HepG2 (cell line): ENCODE measurements around the gene PDCD11. TPM values are rescaled to one million over a fixed set of nuclear protein-coding genes. Genes with fewer than 3 reads are reported as not detected.

ENCODE experiments used
- CENPBD1 ChIP-seq: sonication (generic); formaldehyde crosslinking; IDR thresholded peaks from 2 replicates; pipeline ENCODE4 v1.8.0; 2022; ENCODE audit warnings: missing genetic modification reagents, low read depth, mild to moderate bottlenecking, borderline replicate concordance
- EZH2 ChIP-seq: conservative IDR thresholded peaks from 2 replicates; pipeline ENCODE4 v1.6.1; 2012; ENCODE audit warnings: mild to moderate bottlenecking, low read depth, low read length, moderate library complexity
- IKZF5 ChIP-seq: IDR thresholded peaks from 2 replicates; pipeline ENCODE4 v1.6.1; 2018; ENCODE audit warnings: missing genetic modification reagents, mild to moderate bottlenecking, missing compliant biosample characterization
- JUN ChIP-seq: sonication (generic); formaldehyde crosslinking; IDR thresholded peaks from 2 replicates; pipeline ENCODE4 v1.4.0; 2020; ENCODE audit warnings: mild to moderate bottlenecking, missing genetic modification reagents
- MIER3 ChIP-seq: IDR thresholded peaks from 2 replicates; pipeline ENCODE4 v1.6.1; 2016; ENCODE audit warnings: missing compliant biosample characterization, borderline replicate concordance
- MXD1 ChIP-seq: sonication (generic); formaldehyde crosslinking; IDR thresholded peaks from 2 replicates; pipeline ENCODE4 v1.4.0; 2020; ENCODE audit warnings: mild to moderate bottlenecking, missing genetic modification reagents
- NFIB ChIP-seq: sonication (generic); formaldehyde crosslinking; IDR thresholded peaks from 2 replicates; pipeline ENCODE4 v1.9.0; 2021; ENCODE audit warnings: missing genetic modification reagents, mild to moderate bottlenecking, borderline replicate concordance
- PREB ChIP-seq: sonication (generic); formaldehyde crosslinking; IDR thresholded peaks from 2 replicates; pipeline ENCODE4 v1.4.0; 2020; ENCODE audit warnings: missing genetic modification reagents
- PRMT3 ChIP-seq: sonication (generic); formaldehyde crosslinking; IDR thresholded peaks from 2 replicates; pipeline ENCODE4 v1.8.1; 2022; ENCODE audit warnings: low read depth, mild to moderate bottlenecking, moderate library complexity, missing genetic modification reagents, borderline replicate concordance
- RERE ChIP-seq: IDR thresholded peaks from 2 replicates; pipeline ENCODE4 v1.6.1; 2016; ENCODE audit warnings: low read depth, missing genetic modification reagents, missing compliant biosample characterization
- SP2 ChIP-seq: sonication (generic); formaldehyde crosslinking; IDR thresholded peaks from 2 replicates; pipeline ENCODE4 v1.5.1; 2020; ENCODE audit warnings: mild to moderate bottlenecking, missing genetic modification reagents
- TP53 ChIP-seq: sonication (generic); formaldehyde crosslinking; conservative IDR thresholded peaks from 2 replicates; pipeline ENCODE4 v1.4.0; 2020; ENCODE audit warnings: missing genetic modification reagents
- ZBTB21 ChIP-seq: sonication (generic); formaldehyde crosslinking; IDR thresholded peaks from 2 replicates; pipeline ENCODE4 v1.4.0; 2020; ENCODE audit warnings: missing genetic modification reagents
- ZFP36 ChIP-seq: fragments of 150-350 bp; IDR thresholded peaks from 2 replicates; pipeline ENCODE4 v1.6.1; 2018; ENCODE audit warnings: borderline replicate concordance, low read length, low read depth; ENCODE audit not compliant: partially characterized antibody
- ZNF275 ChIP-seq: sonication (generic); formaldehyde crosslinking; IDR thresholded peaks from 2 replicates; pipeline ENCODE4 v1.8.0; 2022; ENCODE audit warnings: missing genetic modification reagents, mild to moderate bottlenecking, inconsistent platforms, borderline replicate concordance
- ZNF383 ChIP-seq: sonication (generic); formaldehyde crosslinking; IDR thresholded peaks from 2 replicates; pipeline ENCODE4 v1.4.0; 2020; ENCODE audit warnings: missing genetic modification reagents, mild to moderate bottlenecking, borderline replicate concordance
- ZNF510 ChIP-seq: sonication (generic); formaldehyde crosslinking; IDR thresholded peaks from 2 replicates; pipeline ENCODE4 v1.4.0; 2020; ENCODE audit warnings: low read depth, mild to moderate bottlenecking, missing genetic modification reagents
- ZNF761 ChIP-seq: sonication (generic); formaldehyde crosslinking; conservative IDR thresholded peaks from 2 replicates; pipeline ENCODE4 v1.4.0; 2020; ENCODE audit warnings: mild to moderate bottlenecking, missing genetic modification reagents
- ZNF788 ChIP-seq: sonication (generic); formaldehyde crosslinking; IDR thresholded peaks from 2 replicates; pipeline ENCODE4 v1.5.0; 2020; ENCODE audit warnings: mild to moderate bottlenecking, missing genetic modification reagents, borderline replicate concordance
- polyA plus RNA-seq, 8 experiments: library from polyadenylated mRNA; depleted of rRNA in 3 of 8; stranded (reverse) in 7 of 8; unstranded in 1 of 8; fragments of >200 nt; fragmentation: Illumina TruSeq in 4 of 8; extraction: Trizol in 4 of 8; gene quantifications; 2 replicates each; pipeline versions ENCODE4 v1.2.1 to v1.2.3, GENCODE V29; 2011 to 2016; ENCODE audit warnings: low read depth in 4 of 8, missing spikeins in 1 of 8, mixed read lengths in 1 of 8; ENCODE audit not compliant: insufficient read depth in 1 of 8
- total RNA-seq, 5 experiments: library from RNA; depleted of rRNA; stranded (reverse); fragments of >200 nt; fragmentation: Illumina TruSeq; extraction: Trizol; gene quantifications; 2 replicates each; pipeline ENCODE4 v1.2.3, GENCODE V29; 2016; ENCODE audit warnings: low read depth in 1 of 5

Gene PDCD11
- total and polyA plus RNA-seq, 2 of the 13 experiments (the other 11 are each of a cell fraction or from before 2014, with no cell fraction given) = 12.8 to 52.8 TPM

- TF ChIP-seq ZNF383 (CRISPR knock-in tag) = no peak
- peak; percentile 54; the same call in 1 of the 2 replicates for TF ChIP-seq ZNF510 (CRISPR knock-in tag)
- no peak for TF ChIP-seq MIER3 (CRISPR knock-in tag)
- no peak for TF ChIP-seq SP2 (CRISPR knock-in tag)
- TF ChIP-seq ZNF761 (CRISPR knock-in tag) = no peak
- TF ChIP-seq ZNF275 (CRISPR knock-in tag) = no peak; the same call in 1 of the 2 replicates
- no peak for TF ChIP-seq EZH2
- no peak for TF ChIP-seq TP53 (CRISPR knock-in tag)
- 0 out of 2 replicates have a peak, but pooled peaks have one; percentile 16 for TF ChIP-seq JUN (CRISPR knock-in tag)
- no peak for TF ChIP-seq ZBTB21
- TF ChIP-seq MXD1 (CRISPR knock-in tag) = no peak
- TF ChIP-seq IKZF5 (CRISPR knock-in tag) = peak; percentile 69; the same call in 1 of the 2 replicates
- TF ChIP-seq ZNF788 (CRISPR knock-in tag) = no peak
- TF ChIP-seq PREB (CRISPR knock-in tag) = no peak
- no peak; the same call in 1 of the 2 replicates for TF ChIP-seq CENPBD1 (CRISPR knock-in tag)
- no peak for TF ChIP-seq RERE (CRISPR knock-in tag)
- TF ChIP-seq NFIB = no peak
- TF ChIP-seq PRMT3 (CRISPR knock-in tag) = no peak
- TF ChIP-seq ZFP36 = no peak
Measured at GRCh38 chr10:103350517-103351260, 45.7 kb upstream of the PDCD11 start, which contains the start of gene PCGF6 (continued).
